Measurements from ENCODE around the gene TLE3.

DNA sequence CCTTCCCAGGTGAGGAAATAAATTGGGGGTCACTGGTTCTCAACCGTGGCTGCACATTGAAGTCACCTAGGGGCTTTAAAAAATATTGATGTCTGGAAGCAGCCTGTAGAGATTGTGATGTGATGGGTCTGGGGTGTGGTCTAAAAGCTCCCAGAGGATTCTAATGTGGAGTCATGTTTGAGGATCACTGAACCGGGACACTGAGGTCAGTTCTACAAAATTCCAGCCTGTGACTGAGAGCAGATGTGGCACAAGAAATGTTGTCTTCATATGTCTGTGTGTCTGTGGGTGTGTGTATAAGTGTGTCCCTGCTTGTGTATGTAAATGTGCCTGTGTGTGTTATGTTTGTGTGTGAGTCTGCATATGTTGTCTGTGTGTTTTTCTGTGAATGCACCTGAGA, 79.9 kb downstream of the TLE3 start:
- TF ChIP-seq CTCF (IDR thresholded peaks at IDR 0.05): no peak
- TF ChIP-seq POLR2A (IDR thresholded peaks at IDR 0.05): no peak
